Stomach (tissue), 4 donors: ENCODE data around the gene EIF2A.

Source experiments
- CTCF ChIP-seq, 7 experiments: fragments of 450-650 bp in 4 of 7; fragments of 200-600 bp in 3 of 7; sonication (generic) in 3 of 7; IDR thresholded peaks; one replicate each; pipeline ENCODE4 v1.5.1; 2016 to 2019; ENCODE audit warnings: antibody characterized with exemption in 7 of 7, control low read depth in 2 of 7, mild to moderate bottlenecking in 1 of 7
- EP300 ChIP-seq: sonication (generic); formaldehyde crosslinking; IDR thresholded peaks from one replicate; pipeline ENCODE4 v1.6.1; 2017; ENCODE audit warnings: antibody characterized with exemption
- POLR2A ChIP-seq, 4 donors: fragments of 450-650 bp; IDR thresholded peaks; one replicate each; pipeline ENCODE4 v1.6.1; 2016; ENCODE audit warnings: antibody characterized with exemption in 4 of 4, control low read depth in 2 of 4, mild to moderate bottlenecking in 1 of 4, moderate library complexity in 1 of 4

DNA sequence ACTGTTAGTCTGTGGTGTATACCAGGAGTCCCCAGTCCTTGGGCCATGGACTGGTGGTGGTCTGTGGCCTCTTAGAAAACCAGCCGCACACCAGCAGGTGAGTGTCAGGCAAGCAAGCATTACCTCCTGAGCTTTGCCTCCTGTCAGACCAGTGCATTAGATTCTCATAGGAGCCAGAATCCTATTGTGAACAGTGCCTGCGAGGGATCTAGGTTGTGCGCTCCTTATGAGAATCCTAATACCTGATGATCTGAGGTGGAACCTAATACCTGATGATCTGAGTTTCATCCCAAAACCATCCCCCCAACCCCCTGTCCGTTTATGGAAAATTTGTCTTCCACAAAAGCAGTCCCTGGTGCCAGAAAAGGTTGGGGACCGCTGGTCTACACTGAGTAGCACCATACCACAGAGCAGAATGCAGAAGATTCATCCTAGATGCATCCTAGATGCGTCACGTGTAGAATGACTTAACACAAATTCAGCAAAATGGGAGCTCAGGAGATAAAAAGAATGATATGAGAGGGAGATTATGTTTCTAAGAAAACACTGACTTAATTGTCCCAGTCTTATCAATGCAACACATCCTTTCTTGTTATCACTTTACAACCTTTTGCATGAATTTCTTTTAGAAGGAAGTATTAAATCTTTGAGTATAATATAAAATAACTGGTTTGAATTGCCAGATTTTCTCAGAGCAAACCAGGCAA lies 85.1 kb downstream of the EIF2A start:
- TF ChIP-seq CTCF (IDR thresholded peaks at IDR 0.05) (no peak), POLR2A (IDR thresholded peaks at IDR 0.05) (no peak), EP300 (no peak)
